GM12873 (cell line): ENCODE results near the gene CCDC15.

Experiments
- CTCF ChIP-seq: IDR thresholded peaks from 2 replicates; pipeline ENCODE4 v1.5.1; 2012; ENCODE audit warnings: low read depth, mild to moderate bottlenecking, moderate library complexity, low read length, control low read depth; ENCODE audit not compliant: insufficient read depth; ENCODE audit errors: missing control alignments

The CCDC15 gene

GRCh38 chr11:125075900-125076317 is 121.9 kb downstream of the CCDC15 start:
- peak; percentile 3 for TF ChIP-seq CTCF

GRCh38 chr11:125076378-125076945 is 122.5 kb downstream of the CCDC15 start:
- TF ChIP-seq CTCF = no peak

GRCh38 chr11:125078016-125078415 is 124.0 kb downstream of the CCDC15 start:
- no peak for TF ChIP-seq CTCF

- no peak for TF ChIP-seq CTCF
Measured at GRCh38 chr11:125078516-125079140, 124.6 kb downstream of the CCDC15 start.

- no peak for TF ChIP-seq CTCF
Measured at GRCh38 chr11:125079151-125079877, 125.3 kb downstream of the CCDC15 start.

GRCh38 chr11:125079878-125080530 is 126.0 kb downstream of the CCDC15 start:
- TF ChIP-seq CTCF = no peak

GRCh38 chr11:125080531-125080911 is 126.5 kb downstream of the CCDC15 start:
- no peak for TF ChIP-seq CTCF
